GM18526 (cell line): ENCODE results near the gene E4F1.

ENCODE experiments used
- POLR2A ChIP-seq: IDR thresholded peaks from 3 replicates; pipeline ENCODE4 v1.6.1; 2011; ENCODE audit not compliant: insufficient read length; ENCODE audit errors: extremely low read depth

E4F1 gene, protein sequence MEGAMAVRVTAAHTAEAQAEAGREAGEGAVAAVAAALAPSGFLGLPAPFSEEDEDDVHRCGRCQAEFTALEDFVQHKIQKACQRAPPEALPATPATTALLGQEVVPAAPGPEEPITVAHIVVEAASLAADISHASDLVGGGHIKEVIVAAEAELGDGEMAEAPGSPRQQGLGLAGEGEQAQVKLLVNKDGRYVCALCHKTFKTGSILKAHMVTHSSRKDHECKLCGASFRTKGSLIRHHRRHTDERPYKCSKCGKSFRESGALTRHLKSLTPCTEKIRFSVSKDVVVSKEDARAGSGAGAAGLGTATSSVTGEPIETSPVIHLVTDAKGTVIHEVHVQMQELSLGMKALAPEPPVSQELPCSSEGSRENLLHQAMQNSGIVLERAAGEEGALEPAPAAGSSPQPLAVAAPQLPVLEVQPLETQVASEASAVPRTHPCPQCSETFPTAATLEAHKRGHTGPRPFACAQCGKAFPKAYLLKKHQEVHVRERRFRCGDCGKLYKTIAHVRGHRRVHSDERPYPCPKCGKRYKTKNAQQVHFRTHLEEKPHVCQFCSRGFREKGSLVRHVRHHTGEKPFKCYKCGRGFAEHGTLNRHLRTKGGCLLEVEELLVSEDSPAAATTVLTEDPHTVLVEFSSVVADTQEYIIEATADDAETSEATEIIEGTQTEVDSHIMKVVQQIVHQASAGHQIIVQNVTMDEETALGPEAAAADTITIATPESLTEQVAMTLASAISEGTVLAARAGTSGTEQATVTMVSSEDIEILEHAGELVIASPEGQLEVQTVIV

DNA sequence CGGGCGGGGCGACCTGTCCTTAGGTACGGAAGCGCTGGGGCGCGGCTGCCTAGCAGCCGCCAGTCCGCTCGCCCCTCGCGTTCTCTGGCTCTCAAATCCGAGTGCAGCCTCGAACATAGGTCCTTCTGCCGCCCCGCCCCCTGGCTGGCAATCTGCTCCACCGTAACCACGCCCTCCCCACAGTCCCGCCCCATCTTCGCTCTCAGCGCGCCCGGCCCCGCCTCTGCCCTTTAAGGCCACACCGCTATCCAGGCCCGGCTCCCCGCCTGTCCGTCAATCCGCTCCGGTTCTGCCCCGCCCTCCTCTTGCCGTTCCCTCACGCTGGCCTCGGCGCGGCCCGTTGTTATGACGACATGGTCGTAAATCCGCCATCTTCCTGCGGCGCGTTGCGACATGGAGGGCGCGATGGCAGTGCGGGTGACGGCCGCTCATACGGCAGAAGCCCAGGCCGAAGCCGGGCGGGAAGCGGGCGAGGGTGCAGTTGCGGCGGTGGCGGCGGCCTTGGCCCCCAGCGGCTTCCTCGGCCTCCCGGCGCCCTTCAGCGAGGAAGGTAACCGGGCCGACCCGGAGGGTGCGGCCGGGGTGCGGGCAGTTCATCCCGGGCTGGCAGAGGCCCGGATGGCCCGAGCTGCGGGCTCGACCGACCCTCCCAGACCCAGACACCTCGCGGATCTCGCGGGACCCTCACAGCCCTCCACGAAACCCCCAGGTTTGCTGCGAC lies at the start of gene E4F1:
Gene E4F1, plus strand, starts transcription at position 371 of the 721 bp plus-strand sequence. Its CDS starts 23 bp downstream, at position 394.
- TF ChIP-seq POLR2A, result peak; percentile 98

GRCh38 chr16:2173916-2174315 lies 49.5 kb upstream of the E4F1 start:
- no peak for TF ChIP-seq POLR2A

- no peak for TF ChIP-seq POLR2A
Observed at GRCh38 chr16:2174396-2175131, 48.8 kb upstream of the E4F1 start.

GRCh38 chr16:2175454-2175853 lies 47.9 kb upstream of the E4F1 start:
- no peak for TF ChIP-seq POLR2A

GRCh38 chr16:2176047-2176446 lies 47.3 kb upstream of the E4F1 start:
- TF ChIP-seq POLR2A, result no peak

- TF ChIP-seq POLR2A, result no peak
Observed at GRCh38 chr16:2177101-2177500, 46.3 kb upstream of the E4F1 start.

GRCh38 chr16:2177561-2177960 lies 45.8 kb upstream of the E4F1 start:
- TF ChIP-seq POLR2A, result no peak

DNA sequence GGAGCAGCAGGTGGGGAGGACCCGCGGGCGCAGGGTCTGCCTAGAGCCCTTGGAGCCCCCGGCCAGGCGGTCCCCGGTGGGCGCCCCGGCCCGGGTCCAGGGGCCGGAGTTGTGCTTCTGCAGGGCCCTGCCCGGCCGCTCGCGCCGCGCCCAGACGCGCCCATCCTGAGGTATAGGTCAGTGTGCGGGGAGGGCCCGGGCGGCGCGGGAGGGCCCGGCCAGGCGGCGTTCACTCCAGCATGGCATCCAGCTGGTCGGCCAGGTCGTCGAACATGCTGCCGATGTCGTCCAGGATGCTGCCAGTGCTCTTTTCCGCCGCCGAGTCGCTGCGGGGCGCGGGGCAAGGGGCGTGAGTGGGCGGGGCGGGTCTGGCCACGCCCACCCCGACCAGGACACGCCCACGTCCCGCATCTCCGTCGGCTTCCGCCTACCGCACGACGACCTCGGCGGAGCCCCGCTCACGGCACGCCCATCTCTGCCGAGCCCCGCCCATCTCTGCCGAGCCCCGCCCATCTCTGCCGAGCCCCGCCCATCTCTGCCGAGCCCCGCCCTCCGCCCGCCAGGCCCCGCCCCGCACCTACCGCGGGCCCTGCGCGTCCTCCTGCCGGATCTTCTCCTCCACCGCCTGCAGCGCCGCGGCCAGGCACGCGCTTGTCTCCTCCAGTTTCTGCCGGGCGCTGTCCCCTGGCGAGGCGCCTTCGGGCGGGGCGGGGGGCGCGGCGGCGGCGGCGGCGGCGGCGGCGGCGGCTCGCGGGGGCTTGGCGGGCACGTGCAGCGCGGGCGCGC lies 44.9 kb upstream of the E4F1 start:
- TF ChIP-seq POLR2A, result no peak

- no peak for TF ChIP-seq POLR2A
Observed at GRCh38 chr16:2179107-2179501, 44.3 kb upstream of the E4F1 start.

GRCh38 chr16:2179576-2179975 lies 43.8 kb upstream of the E4F1 start:
- TF ChIP-seq POLR2A, result no peak

GRCh38 chr16:2180461-2180860 lies 42.9 kb upstream of the E4F1 start:
- no peak for TF ChIP-seq POLR2A

DNA sequence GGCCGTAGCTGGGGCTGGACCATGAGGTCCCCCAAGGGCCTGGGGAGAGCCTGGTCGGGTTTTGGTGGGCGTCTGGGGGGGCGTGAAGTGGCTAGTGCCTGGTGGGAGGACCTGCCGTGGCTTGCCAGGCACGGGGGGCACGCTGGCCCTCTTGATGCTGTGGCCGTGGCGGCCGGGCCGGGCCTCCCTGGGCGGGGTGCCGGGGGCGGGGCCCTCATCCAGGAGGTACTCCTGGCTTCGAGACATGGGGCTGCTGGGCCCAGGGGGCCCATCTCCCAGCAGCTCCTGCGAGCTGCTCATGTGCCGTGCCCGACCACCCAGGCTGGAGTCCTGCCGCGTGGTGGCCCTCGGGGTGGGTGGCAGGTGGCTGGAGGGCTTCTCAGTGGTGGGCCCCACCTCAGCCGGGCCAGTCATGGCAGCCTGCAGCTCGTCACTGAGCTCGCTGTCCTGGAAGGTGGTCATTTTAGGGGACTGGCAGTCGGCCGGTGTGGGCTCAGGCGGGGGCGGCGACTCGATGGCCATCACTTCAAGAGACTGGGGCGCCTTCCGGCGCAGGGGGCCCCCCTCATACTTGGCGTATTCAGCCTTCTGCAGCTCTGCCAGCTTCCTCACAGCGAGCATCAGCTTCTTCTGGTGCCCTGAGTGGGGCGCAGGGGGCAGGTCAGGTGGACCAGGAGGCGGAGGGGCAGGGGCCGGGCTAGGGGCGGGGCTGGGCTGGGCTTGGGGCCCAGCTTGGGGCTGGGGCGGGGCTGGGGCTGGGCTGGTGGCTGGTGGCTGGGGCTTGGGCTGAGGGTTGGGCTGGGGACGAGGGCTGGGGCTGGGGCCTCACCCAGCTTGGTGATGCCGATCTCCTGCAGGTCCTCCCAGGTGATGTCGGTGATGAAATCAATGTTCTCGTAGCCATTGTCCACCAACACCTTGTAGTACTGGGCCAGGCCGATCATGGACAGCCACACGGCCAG lies 42.1 kb upstream of the E4F1 start:
- TF ChIP-seq POLR2A, result no peak

GRCh38 chr16:2181952-2182351 lies 41.4 kb upstream of the E4F1 start:
- TF ChIP-seq POLR2A, result no peak
